Immature natural killer cell (primary cell): Measurements from ENCODE around the gene ARHGAP30. TPM values are rescaled to one million over a fixed set of nuclear protein-coding genes. Genes with fewer than 3 reads are reported as not detected.

ENCODE experiments used
- DNase-seq, 3 donors: peaks; one replicate each; pipeline ENCODE4 v3.0.0; 2022; ENCODE audit warnings: mixed read lengths in 1 of 3
- H3K27ac Mint-ChIP-seq, 6 donors: one replicate each; pipeline ENCODE4 v1.8.0; 2020; ENCODE audit warnings: mixed read lengths in 6 of 6, mild to moderate bottlenecking in 5 of 6, inconsistent platforms in 4 of 6, moderate library complexity in 3 of 6
- H3K27me3 Mint-ChIP-seq, 3 donors: one replicate each; pipeline ENCODE4 v1.8.0; 2020 to 2021; ENCODE audit warnings: low read depth in 3 of 3, mild to moderate bottlenecking in 3 of 3, mixed read lengths in 3 of 3, moderate library complexity in 3 of 3, inconsistent platforms in 1 of 3
- H3K36me3 Mint-ChIP-seq, 3 donors: one replicate each; pipeline ENCODE4 v1.8.0; 2020; ENCODE audit warnings: mixed read lengths in 3 of 3, inconsistent platforms in 2 of 3, mild to moderate bottlenecking in 2 of 3
- H3K4me1 Mint-ChIP-seq, 2 donors: one replicate each; pipeline ENCODE4 v1.8.0; 2020; ENCODE audit warnings: inconsistent platforms in 2 of 2, mild to moderate bottlenecking in 2 of 2, mixed read lengths in 2 of 2, moderate library complexity in 1 of 2
- H3K4me3 Mint-ChIP-seq, 5 donors: one replicate each; pipeline ENCODE4 v1.8.0; 2020; ENCODE audit warnings: mild to moderate bottlenecking in 5 of 5, mixed read lengths in 5 of 5, inconsistent platforms in 3 of 5, moderate library complexity in 3 of 5
- H3K9me3 Mint-ChIP-seq, 6 donors: one replicate each; pipeline ENCODE4 v1.8.0; 2020; ENCODE audit warnings: mild to moderate bottlenecking in 6 of 6, mixed read lengths in 6 of 6, inconsistent platforms in 4 of 6, moderate library complexity in 3 of 6
- polyA plus RNA-seq, 3 donors: library from polyadenylated mRNA; unstranded; fragments of 300-500 nt; fragmentation: Illumina TruSeq; gene quantifications; one replicate each; pipeline ENCODE4 v1.2.3, GENCODE V29; 2021

ARHGAP30 gene
- polyA plus RNA-seq, 3 donors from 2014 or later: 98.0 to 265 (median 103) TPM

DNA sequence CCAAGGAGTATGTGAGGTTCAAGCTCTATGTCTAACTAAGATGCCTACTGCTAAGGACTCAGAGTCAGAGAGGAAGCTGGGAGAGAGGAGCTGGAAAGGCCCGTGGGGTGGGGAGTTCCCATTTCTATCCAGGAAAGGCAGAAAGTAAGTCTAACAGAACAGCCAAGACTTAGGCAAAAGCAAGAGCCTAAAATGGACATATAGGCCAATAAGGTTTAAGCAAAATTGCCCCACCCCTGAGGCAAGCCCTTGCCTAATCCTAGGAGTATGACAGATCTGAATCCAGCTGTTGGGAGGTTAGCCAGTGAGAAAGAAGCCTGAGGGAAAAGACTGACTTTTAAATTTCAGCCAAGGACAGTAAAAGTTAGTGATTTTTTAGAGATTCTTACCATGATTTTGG, 26.8 kb upstream of the ARHGAP30 start:
- Mint-ChIP-seq H3K4me3 (peak overlapping the region in 1 of 5 donors; percentile 20), H3K27ac (peak overlapping the region in 4 of 6 donors; percentile 23 to 99 (median 80)), H3K9me3 (peaks cover 0 to 6% (median 2%) of the 10 kb centered on the region in 6 donors), H3K36me3 (peaks cover 0 to 16% (median 4%) of the 10 kb centered on the region in 3 donors), H3K27me3 (peaks cover 24 to 40% (median 34%) of the 10 kb centered on the region in 3 donors), H3K4me1 (peaks cover 22% of the 10 kb centered on the region in 2 donors)
- no peak for DNase-seq

DNA sequence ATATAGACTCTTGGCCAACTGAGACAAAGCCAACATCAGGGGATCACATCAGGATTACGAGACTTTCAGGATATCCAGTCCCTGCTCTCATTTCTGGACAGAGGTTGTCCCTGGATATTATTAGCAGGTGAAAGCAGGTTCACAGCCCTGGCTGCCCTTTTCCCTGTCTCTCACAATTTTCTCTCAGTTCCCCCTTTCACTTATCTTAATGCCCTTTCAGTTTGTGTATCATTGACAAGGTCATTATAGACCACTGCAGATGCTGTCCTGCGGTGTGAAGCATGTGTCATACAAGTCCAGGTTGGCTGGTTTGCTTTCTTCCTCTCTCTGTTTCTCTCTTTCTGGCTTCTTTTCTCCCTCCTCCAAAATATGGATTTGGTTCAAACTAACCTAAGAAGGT, 26.3 kb upstream of the ARHGAP30 start:
- H3K27me3 Mint-ChIP-seq: peaks cover 24 to 40% (median 34%) of the 10 kb centered on the region in 3 donors
- H3K9me3 Mint-ChIP-seq: peaks cover 0 to 6% (median 2%) of the 10 kb centered on the region in 6 donors
- peaks cover 22% of the 10 kb centered on the region in 2 donors for H3K4me1 Mint-ChIP-seq
- no peak overlapping the region for H3K4me3 Mint-ChIP-seq
- DNase-seq: no peak
- H3K36me3 Mint-ChIP-seq: peaks cover 0 to 13% (median 4%) of the 10 kb centered on the region in 3 donors
- H3K27ac Mint-ChIP-seq: peak overlapping the region in 2 of 6 donors; percentile 40 to 99

DNA sequence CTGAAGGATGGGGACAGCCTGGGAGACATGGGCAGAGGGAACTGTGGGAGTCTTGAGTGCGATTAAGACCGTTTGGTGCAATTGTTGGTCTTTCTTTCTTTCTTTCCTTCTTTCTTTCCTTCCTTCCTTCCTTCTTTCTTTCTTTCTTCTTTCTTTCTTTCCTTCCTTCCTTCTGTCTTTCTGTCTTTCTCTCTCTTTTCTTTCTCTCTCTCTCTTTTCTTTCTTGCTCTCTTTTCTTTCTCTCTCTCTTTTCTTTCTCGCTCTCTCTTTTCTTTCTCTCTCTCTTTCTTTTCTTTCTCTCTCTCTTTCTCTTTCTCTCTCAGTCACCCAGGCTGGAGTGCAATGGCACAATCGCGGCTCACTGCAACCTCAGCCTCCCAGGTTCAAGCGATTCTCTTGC, 25.5 kb upstream of the ARHGAP30 start:
- H3K4me3 Mint-ChIP-seq: no peak overlapping the region
- peaks cover 0 to 12% (median 4%) of the 10 kb centered on the region in 3 donors for H3K36me3 Mint-ChIP-seq
- peaks cover 24 to 40% (median 34%) of the 10 kb centered on the region in 3 donors for H3K27me3 Mint-ChIP-seq
- H3K9me3 Mint-ChIP-seq: peaks cover 0 to 6% (median 2%) of the 10 kb centered on the region in 6 donors
- H3K27ac Mint-ChIP-seq: no peak overlapping the region
- DNase-seq: no peak
- H3K4me1 Mint-ChIP-seq: peaks cover 22% of the 10 kb centered on the region in 2 donors

DNA sequence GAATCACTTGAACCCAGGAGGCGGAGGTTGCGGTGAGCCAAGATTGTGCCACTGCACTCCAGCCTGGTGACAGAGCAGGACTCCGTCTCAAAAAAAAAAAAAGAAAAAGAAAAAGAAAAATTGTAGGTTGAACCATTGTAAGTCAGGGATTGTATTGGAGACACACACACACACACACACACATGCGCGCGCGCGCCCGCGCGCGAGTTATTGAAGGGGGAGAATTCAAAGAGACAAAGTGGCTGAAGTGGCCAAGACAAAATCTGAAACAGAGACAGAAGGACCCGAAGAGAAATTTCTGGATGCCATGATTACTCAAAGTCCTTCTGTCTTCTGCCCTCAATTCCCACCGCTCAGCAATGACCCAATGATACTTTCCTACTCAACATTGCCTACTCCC, 24.8 kb upstream of the ARHGAP30 start:
- peaks cover 22% of the 10 kb centered on the region in 2 donors for H3K4me1 Mint-ChIP-seq
- H3K27me3 Mint-ChIP-seq: peaks cover 24 to 35% (median 34%) of the 10 kb centered on the region in 3 donors
- no peak overlapping the region for H3K4me3 Mint-ChIP-seq
- H3K27ac Mint-ChIP-seq: peak overlapping the region in 1 of 6 donors; percentile 67
- DNase-seq: no peak
- peaks cover 0 to 4% (median 4%) of the 10 kb centered on the region in 3 donors for H3K36me3 Mint-ChIP-seq
- peaks cover 0 to 6% (median 2%) of the 10 kb centered on the region in 6 donors for H3K9me3 Mint-ChIP-seq

DNA sequence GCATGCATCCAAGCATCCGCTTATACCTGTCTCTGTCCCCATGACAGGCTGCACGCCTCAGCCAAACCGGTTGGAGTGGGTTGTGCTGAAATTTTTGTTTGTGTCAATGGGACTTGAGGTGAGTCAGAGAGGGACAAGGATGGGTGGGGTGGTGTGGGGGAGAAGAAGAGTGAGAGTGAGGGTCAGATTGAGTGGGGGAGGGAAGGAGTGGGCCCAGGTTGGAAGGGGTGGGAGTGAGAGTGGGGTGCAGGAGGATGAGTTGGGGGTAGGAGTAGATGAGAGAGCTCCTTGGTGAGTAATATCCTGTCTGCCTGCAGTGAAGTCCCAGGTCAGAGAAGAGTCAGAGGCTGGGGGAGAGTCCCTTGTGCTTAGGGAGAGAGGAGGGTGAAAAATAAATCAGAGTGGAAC, 22.9 kb upstream of the ARHGAP30 start:
- H3K27me3 Mint-ChIP-seq: peaks cover 14 to 22% (median 21%) of the 10 kb centered on the region in 3 donors
- H3K27ac Mint-ChIP-seq: no peak overlapping the region

DNA sequence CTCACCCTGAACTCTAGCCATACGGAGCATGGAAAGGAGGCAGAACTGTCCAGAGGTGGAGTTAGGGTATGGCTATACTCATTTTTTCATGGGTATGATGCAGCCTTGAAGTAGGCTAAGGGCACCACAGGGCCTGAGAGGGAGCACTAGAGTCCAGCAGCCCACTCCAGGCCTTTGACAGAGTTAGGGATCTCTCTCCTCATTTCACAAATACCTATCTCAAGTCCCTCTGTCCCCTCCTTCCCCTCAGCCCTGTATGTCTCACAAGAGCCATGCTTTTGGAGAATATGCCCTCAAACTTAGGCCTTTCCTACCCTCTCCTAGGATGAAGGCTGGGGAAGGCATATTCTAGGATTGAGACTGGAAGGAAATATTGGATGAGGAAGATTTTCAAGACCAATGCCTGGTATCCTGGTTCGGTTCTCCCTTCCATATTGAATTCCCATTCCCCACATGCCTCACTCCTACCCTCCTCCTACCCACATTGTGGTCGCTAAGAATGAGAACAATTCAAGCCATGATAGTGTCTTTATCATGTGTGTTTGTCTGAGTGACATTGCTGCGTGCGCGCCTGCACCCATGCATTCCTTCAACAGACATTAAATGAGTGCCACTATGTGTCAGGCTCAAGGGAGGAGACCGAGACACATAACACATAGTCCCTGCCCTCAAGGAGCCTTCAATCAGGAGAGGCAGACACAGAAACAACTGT, 22.3 kb upstream of the ARHGAP30 start:
- peaks cover 7 to 15% (median 14%) of the 10 kb centered on the region in 3 donors for H3K27me3 Mint-ChIP-seq
- no peak overlapping the region for H3K27ac Mint-ChIP-seq
- H3K36me3 Mint-ChIP-seq: no peaks in the 10 kb centered on the region
- peaks cover 1 to 4% of the 10 kb centered on the region in 2 donors for H3K4me1 Mint-ChIP-seq
- DNase-seq: no peak
- no peak overlapping the region for H3K4me3 Mint-ChIP-seq
- H3K9me3 Mint-ChIP-seq: no peaks in the 10 kb centered on the region

More for the DNA sequence above, 22.9 kb upstream of the ARHGAP30 start:
- peaks cover 0 to 3% (median 1%) of the 10 kb centered on the region in 6 donors for H3K9me3 Mint-ChIP-seq
- H3K36me3 Mint-ChIP-seq: peaks cover 0 to 3% (median 3%) of the 10 kb centered on the region in 3 donors
- DNase-seq: no peak
- H3K4me3 Mint-ChIP-seq: no peak overlapping the region
- H3K4me1 Mint-ChIP-seq: peaks cover 8 to 11% of the 10 kb centered on the region in 2 donors

DNA sequence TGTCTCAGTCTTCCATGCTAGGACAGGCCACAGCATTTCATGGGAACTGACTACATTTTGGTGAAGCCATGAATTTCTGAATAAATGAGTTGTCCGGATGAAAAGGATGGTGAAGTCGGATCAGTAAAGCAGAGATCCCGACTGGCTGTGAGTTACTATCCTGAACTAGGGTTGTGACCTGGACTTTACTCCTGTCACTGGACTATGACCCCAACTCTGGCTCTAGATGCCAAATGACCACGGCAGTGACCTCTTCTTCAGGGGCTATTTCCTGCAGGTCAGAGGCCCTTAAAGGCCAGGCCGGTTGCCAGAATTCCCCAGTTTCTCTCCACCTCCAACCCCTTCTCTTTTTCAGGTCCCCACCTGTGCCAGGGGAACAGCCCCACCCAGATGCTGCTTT, 21.4 kb upstream of the ARHGAP30 start:
- Mint-ChIP-seq H3K27me3 (peaks cover 1 to 7% (median 6%) of the 10 kb centered on the region in 3 donors), H3K4me1 (no peaks in the 10 kb centered on the region), H3K36me3 (no peaks in the 10 kb centered on the region), H3K9me3 (no peaks in the 10 kb centered on the region), H3K27ac (no peak overlapping the region), H3K4me3 (no peak overlapping the region)
- DNase-seq: no peak

DNA sequence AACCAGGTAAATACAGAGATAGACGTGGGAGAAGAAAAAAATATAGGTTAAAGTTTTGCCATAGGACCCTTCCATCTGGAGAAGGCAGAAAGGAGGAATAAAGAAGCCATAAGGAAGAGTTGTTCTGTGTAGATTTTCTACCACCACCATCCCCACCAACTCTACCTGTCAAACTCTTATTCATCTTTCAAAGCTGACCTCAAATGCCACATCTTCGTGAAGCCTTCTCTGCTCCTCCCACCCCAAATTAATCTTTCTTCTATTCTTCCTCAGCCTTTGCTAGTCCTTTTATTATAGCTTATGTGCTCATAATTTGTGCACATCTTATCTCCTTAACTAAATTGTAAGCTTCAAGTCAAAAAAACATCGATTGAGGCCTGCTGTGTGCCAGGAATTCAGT, 20.9 kb upstream of the ARHGAP30 start:
- Mint-ChIP-seq H3K4me1 (no peaks in the 10 kb centered on the region), H3K9me3 (no peaks in the 10 kb centered on the region), H3K27ac (no peak overlapping the region), H3K4me3 (no peak overlapping the region), H3K27me3 (peaks cover 1 to 5% (median 5%) of the 10 kb centered on the region in 3 donors), H3K36me3 (no peaks in the 10 kb centered on the region)
- no peak for DNase-seq

DNA sequence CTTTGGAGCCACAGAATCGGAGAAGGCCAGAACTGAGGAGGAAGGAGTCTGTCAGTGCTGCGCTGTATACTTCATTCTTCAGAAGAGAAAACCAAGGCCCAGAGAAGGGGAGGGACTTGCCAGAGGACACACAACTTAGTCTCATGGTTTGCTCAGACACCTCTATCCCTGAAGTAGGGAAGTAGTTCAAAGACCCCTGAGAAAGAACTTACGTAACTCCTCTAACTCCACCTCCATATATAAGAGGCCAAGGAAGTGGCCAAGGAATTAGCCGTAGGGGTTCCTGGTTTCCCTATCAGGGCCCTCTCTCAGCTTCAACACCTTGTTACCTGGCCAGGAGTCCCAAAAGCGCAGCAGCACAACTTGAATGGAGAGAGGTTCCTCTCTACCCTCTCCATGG, 20.2 kb upstream of the ARHGAP30 start:
- no peaks in the 10 kb centered on the region for H3K4me1 Mint-ChIP-seq
- H3K27ac Mint-ChIP-seq: no peak overlapping the region
- H3K36me3 Mint-ChIP-seq: no peaks in the 10 kb centered on the region
- DNase-seq: no peak
- peaks cover 1 to 4% (median 3%) of the 10 kb centered on the region in 3 donors for H3K27me3 Mint-ChIP-seq
- H3K4me3 Mint-ChIP-seq: no peak overlapping the region
- H3K9me3 Mint-ChIP-seq: no peaks in the 10 kb centered on the region

DNA sequence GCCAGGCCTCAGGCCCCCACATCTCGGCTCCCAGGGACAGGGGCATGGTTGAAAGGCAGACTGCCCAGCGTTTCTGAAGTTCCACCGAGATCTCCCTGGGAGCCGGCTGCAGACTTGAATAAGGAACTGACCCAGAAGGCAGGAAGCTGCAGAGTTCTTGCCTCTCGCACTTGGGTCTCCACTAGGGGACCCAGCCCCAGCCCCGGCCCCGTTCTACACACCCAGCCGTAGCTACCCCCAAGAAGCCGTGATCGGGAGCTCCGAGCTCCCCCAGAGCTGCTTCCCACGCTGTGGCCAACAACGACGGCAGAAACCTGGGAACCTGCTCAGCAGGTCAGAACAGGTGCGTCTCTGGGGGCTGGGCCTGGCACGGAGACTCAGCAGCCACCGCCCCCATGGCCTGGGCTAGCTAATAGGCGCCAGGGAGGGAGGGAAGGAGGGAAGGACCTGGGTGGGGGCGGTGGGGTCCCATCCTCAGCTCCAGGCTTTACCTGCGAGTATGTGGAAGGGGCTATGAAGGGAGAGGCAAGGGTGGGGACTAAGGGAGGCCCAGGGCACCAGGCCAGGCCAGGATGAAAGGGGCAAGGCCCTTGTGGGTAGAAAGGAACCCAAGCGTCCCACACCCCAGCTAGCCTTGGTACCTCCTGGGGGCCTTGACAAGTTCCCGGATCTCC, 19.7 kb upstream of the ARHGAP30 start, which contains the start of gene NECTIN4:
Gene NECTIN4, minus strand, starts transcription at position 308 of the 674 bp plus-strand sequence. Its CDS starts 262 bp downstream, at position 46.
- H3K27me3 Mint-ChIP-seq: peaks cover 1 to 4% (median 3%) of the 10 kb centered on the region in 3 donors
- no peak within 1 kb of the TSS for H3K27ac Mint-ChIP-seq
- DNase-seq: no peak

DNA sequence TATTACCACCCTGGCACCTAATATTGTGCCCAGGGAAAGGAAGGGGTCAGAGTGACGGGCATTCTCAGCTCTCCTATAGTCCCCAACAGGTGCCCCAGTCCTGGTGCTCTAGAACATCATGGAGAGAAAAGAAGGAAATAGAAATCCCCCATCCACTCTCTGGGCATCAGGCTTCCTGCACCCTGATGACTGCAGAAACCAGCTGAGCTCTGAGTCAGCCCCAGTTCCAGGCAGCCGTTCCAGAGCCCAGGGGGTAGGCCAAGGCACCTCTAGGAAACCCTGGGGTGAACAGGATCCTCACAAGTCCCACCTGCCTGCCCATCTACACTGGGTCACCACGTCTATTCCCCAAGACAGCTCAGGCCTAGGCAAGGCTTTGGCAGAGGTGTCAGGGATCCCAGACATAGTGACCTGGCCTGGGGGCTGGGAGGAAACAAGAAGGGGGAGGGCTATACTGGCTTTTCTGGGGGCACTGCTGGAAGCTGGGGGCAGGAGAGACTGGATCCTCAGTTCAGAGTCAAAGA, 19.0 kb upstream of the ARHGAP30 start:
- Mint-ChIP-seq H3K4me1 (no peaks in the 10 kb centered on the region), H3K4me3 (no peak overlapping the region), H3K9me3 (no peaks in the 10 kb centered on the region), H3K27me3 (peaks cover under 1 to 4% (median 1%) of the 10 kb centered on the region in 3 donors), H3K27ac (no peak overlapping the region), H3K36me3 (no peaks in the 10 kb centered on the region)
- no peak for DNase-seq

More for the DNA sequence above, 19.7 kb upstream of the ARHGAP30 start, which contains the start of gene NECTIN4:
- Mint-ChIP-seq H3K4me1 (no peaks in the 10 kb centered on the region), H3K9me3 (no peaks in the 10 kb centered on the region), H3K36me3 (no peaks in the 10 kb centered on the region), H3K4me3 (no peak within 1 kb of the TSS)

DNA sequence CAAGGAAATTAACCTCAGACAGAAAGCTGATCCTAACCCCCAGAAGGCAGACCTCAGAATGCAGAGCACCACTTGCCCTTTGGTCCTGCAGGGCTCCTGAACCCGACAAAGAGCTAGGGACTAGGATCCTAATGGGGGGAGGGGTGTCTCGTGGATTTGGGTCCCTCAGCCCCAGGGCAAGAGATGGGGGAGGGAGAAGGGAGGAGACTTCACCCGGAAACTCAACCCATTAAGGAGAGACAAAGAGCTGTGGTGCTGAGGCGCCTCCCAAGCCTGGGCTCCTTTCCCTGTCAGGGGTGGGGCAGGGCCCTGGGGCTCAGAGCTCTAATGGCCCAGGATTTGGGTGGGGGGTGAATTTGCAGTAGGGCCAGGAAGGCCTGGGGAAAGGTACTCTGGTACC, 16.8 kb upstream of the ARHGAP30 start:
- Mint-ChIP-seq H3K27me3 (peaks cover 0 to 2% (median 1%) of the 10 kb centered on the region in 3 donors), H3K9me3 (no peaks in the 10 kb centered on the region), H3K36me3 (no peaks in the 10 kb centered on the region), H3K27ac (no peak overlapping the region), H3K4me1 (no peaks in the 10 kb centered on the region), H3K4me3 (no peak overlapping the region)
- no peak for DNase-seq

DNA sequence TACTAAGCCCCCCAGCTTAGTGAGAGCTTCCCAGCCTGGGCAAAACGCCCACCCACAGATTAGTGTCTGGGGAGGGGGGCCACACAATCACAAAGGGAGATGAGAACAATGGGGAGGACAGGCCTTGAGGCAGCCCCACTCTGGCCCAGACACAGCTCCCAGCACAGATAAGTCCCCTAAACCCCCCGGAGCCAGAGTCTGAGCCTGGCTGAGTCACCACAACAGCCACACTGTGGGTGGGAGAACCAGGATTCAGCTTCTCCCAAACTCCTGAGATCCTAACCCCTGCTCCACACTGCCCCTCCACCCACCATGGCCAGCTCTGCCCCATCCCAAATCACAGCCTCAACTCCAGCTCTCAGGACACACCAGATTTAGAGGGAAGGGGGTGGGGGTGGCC, 15.5 kb upstream of the ARHGAP30 start:
- H3K9me3 Mint-ChIP-seq: no peaks in the 10 kb centered on the region
- no peaks in the 10 kb centered on the region for H3K36me3 Mint-ChIP-seq
- no peak overlapping the region for H3K27ac Mint-ChIP-seq
- no peak overlapping the region for H3K4me3 Mint-ChIP-seq
- DNase-seq: no peak
- H3K4me1 Mint-ChIP-seq: no peaks in the 10 kb centered on the region
- peaks cover 0 to 2% (median 1%) of the 10 kb centered on the region in 3 donors for H3K27me3 Mint-ChIP-seq

DNA sequence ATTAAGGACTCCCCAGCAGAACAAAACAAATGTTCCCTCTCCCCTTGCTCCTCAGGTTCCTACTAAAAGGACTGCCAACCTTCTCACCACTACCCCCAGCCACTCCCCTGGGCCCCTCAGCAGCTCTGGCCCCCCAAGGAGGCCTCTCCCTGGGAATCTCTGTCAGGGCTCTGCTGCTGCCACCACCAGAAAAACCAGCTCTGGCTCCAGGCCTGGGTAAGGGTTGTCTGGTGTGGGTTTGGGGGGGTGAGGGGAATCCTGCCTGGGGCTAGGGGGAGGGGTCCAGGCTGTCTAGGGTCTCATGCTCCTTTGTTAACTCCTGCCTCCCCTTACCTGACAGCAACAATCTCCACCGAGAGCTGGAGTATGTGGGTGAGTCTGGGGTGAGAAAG, 14.9 kb upstream of the ARHGAP30 start:
- Mint-ChIP-seq H3K36me3 (no peaks in the 10 kb centered on the region), H3K27me3 (peaks cover 0 to 2% (median 1%) of the 10 kb centered on the region in 3 donors), H3K27ac (no peak overlapping the region), H3K9me3 (no peaks in the 10 kb centered on the region), H3K4me3 (no peak overlapping the region), H3K4me1 (no peaks in the 10 kb centered on the region)
- no peak for DNase-seq
